ENCODE measurements around the gene KAT6B. TPM values are rescaled to one million over a fixed set of nuclear protein-coding genes. Genes with fewer than 3 reads are reported as not detected.

The KAT6B gene
- total and polyA plus RNA-seq, 2 experiments from 2014 or later, result 15.8 to 36.2 TPM

DNA sequence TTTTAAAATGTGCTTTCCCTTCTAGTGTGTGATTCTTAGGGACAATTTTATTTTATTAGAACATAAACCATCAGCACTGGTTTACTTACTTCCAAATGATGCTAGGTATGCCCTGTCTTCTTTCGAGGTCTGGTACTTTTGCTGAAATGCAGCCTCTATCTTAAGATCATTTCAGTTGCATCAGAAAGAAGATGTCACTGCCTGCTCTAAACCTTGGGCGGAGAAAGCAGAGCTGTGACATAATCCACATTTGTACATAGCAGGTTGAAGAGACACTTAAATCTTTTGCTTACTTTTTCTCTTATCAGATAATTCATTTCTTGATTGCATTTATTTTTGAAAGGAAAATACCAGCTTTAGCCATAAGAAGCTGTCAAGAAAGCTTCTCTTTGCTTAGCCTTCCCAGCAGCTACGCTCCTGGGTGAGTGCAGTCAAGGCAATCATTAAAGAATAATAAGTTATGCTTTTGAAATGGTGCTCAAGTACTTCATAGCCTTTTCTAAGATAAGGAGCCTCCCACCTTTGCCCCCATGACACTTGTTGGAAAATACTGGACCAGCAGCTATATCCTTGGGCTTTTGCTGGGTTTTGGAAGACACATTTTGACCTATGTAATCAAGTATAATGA is 176.7 kb downstream of the KAT6B start:
- Histone ChIP-seq H3K9me3 (ENCODE audit: low read depth) (no peaks in the 10 kb centered on the region), H4K20me1 (ENCODE audit: insufficient read depth, poor library complexity, severe bottlenecking) (no peaks in the 10 kb centered on the region), H2AFZ (no peak overlapping the region), H3K9me2 (replicated peaks; ENCODE audit: insufficient read depth) (no peaks in the 10 kb centered on the region), H3K27me3 (no peaks in the 10 kb centered on the region), H3K4me3 (no peak overlapping the region), H3K79me2 (no peaks in the 10 kb centered on the region), H3K4me2 (no peak overlapping the region), H3K4me1 (ENCODE audit: insufficient read depth) (no peaks in the 10 kb centered on the region), H3K36me3 (replicated peaks; ENCODE audit: insufficient read depth, low read depth) (no peaks in the 10 kb centered on the region), H3K27ac (no peak overlapping the region)
- 90% methylated on average over 3 of the region's 3 CpGs for WGBS (ENCODE audit: low lambda C conversion rate, missing lambda C conversion rate)
- TF ChIP-seq, protein P1, sequence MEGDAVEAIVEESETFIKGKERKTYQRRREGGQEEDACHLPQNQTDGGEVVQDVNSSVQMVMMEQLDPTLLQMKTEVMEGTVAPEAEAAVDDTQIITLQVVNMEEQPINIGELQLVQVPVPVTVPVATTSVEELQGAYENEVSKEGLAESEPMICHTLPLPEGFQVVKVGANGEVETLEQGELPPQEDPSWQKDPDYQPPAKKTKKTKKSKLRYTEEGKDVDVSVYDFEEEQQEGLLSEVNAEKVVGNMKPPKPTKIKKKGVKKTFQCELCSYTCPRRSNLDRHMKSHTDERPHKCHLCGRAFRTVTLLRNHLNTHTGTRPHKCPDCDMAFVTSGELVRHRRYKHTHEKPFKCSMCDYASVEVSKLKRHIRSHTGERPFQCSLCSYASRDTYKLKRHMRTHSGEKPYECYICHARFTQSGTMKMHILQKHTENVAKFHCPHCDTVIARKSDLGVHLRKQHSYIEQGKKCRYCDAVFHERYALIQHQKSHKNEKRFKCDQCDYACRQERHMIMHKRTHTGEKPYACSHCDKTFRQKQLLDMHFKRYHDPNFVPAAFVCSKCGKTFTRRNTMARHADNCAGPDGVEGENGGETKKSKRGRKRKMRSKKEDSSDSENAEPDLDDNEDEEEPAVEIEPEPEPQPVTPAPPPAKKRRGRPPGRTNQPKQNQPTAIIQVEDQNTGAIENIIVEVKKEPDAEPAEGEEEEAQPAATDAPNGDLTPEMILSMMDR (IDR thresholded peaks at IDR 0.05; ENCODE audit: poor library complexity), result no peak
- no peak for TF ChIP-seq EZH2phosphoT487 (IDR thresholded peaks at IDR 0.05; ENCODE audit: low read depth, severe bottlenecking, unreplicated experiment)
- no peak for TF ChIP-seq EZH2 (IDR thresholded peaks at IDR 0.05; ENCODE audit: borderline replicate concordance)
- DNase-seq (ENCODE audit: low spot score), result no peak

DNA sequence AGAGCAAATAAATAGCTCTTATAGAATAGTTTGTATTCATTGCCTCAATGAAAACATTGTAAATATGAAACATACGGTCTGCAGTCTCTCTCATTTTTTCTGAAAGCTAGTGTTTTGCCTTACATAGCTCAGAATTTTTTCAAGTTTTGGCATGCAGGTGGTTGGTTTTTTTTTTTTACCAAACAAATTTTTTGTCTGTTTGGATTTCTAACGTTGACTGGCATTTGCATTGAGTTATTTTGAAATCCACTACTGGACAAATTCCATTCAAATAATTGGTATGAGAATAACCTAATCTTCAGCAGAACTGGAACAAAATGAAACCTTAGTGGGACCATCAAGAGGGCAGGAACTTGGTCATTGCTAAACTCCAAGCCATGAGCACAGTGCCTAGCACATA is 177.5 kb downstream of the KAT6B start:
- H4K20me1 ChIP-seq (ENCODE audit: insufficient read depth, poor library complexity, severe bottlenecking), result no peaks in the 10 kb centered on the region
- H3K9me2 ChIP-seq (replicated peaks; ENCODE audit: insufficient read depth), result no peaks in the 10 kb centered on the region
- WGBS (ENCODE audit: low lambda C conversion rate, missing lambda C conversion rate), result 66% methylated on average over 2 of the region's 2 CpGs
- no peaks in the 10 kb centered on the region for H3K36me3 ChIP-seq (replicated peaks; ENCODE audit: insufficient read depth, low read depth)
- no peak overlapping the region for H2AFZ ChIP-seq
- no peaks in the 10 kb centered on the region for H3K27me3 ChIP-seq
- no peak overlapping the region for H3K4me2 ChIP-seq
- no peak overlapping the region for H3K4me3 ChIP-seq
- TF ChIP-seq, protein P1 (IDR thresholded peaks at IDR 0.05; ENCODE audit: poor library complexity), result no peak
- no peak for TF ChIP-seq EZH2 (IDR thresholded peaks at IDR 0.05; ENCODE audit: borderline replicate concordance)
- no peak for TF ChIP-seq EZH2phosphoT487 (IDR thresholded peaks at IDR 0.05; ENCODE audit: low read depth, severe bottlenecking, unreplicated experiment)
- H3K9me3 ChIP-seq (ENCODE audit: low read depth), result no peaks in the 10 kb centered on the region
- H3K4me1 ChIP-seq (ENCODE audit: insufficient read depth), result no peaks in the 10 kb centered on the region
- H3K27ac ChIP-seq, result no peak overlapping the region
- no peak for DNase-seq (ENCODE audit: low spot score)
- H3K79me2 ChIP-seq, result no peaks in the 10 kb centered on the region

DNA sequence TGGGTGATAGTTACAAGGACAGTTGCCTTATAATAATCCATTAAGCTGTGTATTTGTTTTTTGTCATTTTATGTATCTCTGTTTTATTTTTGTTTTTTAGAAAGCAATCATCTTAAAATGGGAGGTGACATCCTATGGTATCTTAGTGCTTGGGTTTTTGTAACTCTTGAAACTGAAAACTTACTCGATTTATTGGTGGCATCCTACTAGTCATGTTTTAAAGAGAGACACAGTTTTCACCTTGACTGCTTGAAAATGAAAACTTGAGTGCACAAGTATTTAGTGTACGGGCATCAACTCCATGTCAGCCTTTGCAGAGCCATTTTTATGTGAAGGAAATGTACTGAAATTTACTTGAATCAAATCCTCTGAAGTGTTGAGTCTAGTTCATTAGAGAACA is 181.2 kb downstream of the KAT6B start:
- Histone ChIP-seq H4K20me1 (ENCODE audit: insufficient read depth, poor library complexity, severe bottlenecking) (no peaks in the 10 kb centered on the region), H3K36me3 (replicated peaks; ENCODE audit: insufficient read depth, low read depth) (no peaks in the 10 kb centered on the region), H3K4me1 (ENCODE audit: insufficient read depth) (no peaks in the 10 kb centered on the region), H3K79me2 (no peaks in the 10 kb centered on the region), H3K4me2 (no peak overlapping the region), H3K27ac (no peak overlapping the region), H3K9me3 (ENCODE audit: low read depth) (no peaks in the 10 kb centered on the region), H2AFZ (no peak overlapping the region), H3K9me2 (replicated peaks; ENCODE audit: insufficient read depth) (no peaks in the 10 kb centered on the region), H3K27me3 (no peaks in the 10 kb centered on the region), H3K4me3 (no peak overlapping the region)
- WGBS (ENCODE audit: low lambda C conversion rate, missing lambda C conversion rate), result 93% methylated on average over 2 of the region's 2 CpGs
- DNase-seq (ENCODE audit: low spot score), result no peak
- TF ChIP-seq EZH2 (IDR thresholded peaks at IDR 0.05; ENCODE audit: borderline replicate concordance) (no peak), EZH2phosphoT487 (IDR thresholded peaks at IDR 0.05; ENCODE audit: low read depth, severe bottlenecking, unreplicated experiment) (no peak)
- TF ChIP-seq, protein P1 (IDR thresholded peaks at IDR 0.05; ENCODE audit: poor library complexity), result no peak

Measured in hepatocyte (in vitro differentiated cells).